ENCODE measurements around the gene VTI1A. TPM values are rescaled to one million over a fixed set of nuclear protein-coding genes. Genes with fewer than 3 reads are reported as not detected.

Gene VTI1A
- total and polyA plus RNA-seq, 2 of the 4 experiments (the other 2 are of a cell fraction), result 9.7 to 24.9 TPM

- H2BK20ac ChIP-seq (ENCODE audit: low read depth, low read length), result no peak overlapping the region
- in situ Hi-C loops (cut with MboI; ENCODE audit: low sequenced_read_pairs) (no loop called here), dilution Hi-C loops (cut with HindIII; ENCODE audit: low sequenced_read_pairs, unreplicated experiment) (no loop called here), intact Hi-C loops (cut with micrococcal nuclease) (no loop called here)
- no peak overlapping the region for H2BK120ac ChIP-seq (ENCODE audit: low read depth, low read length)
- ChIA-PET CTCF (no interaction called here), POLR2A (ENCODE audit: unreplicated experiment) (no interaction called here)
- H2AFZ ChIP-seq (replicated peaks; ENCODE audit: low read length, poor library complexity), result no peak overlapping the region
- H4K20me1 ChIP-seq (ENCODE audit: insufficient read depth, low read length), result no peaks in the 10 kb centered on the region
- no peak overlapping the region for H3K23ac ChIP-seq (ENCODE audit: low read depth, low read length)
- H2BK15ac ChIP-seq (ENCODE audit: low read depth, low read length), result no peak overlapping the region
- no peak overlapping the region for H4K91ac ChIP-seq (ENCODE audit: insufficient read depth, low read depth, low read length)
- H3K9ac ChIP-seq (ENCODE audit: low read depth, low read length), result no peak overlapping the region
- no peaks in the 10 kb centered on the region for H3K36me3 ChIP-seq (ENCODE audit: control insufficient read depth, insufficient read depth, low read length)
- ATAC-seq (ENCODE audit: low read depth) (no peak), DNase-seq (no peak)
- BruUV-seq (replicated peaks), result no TSS peak
- no peak overlapping the region for H4K8ac ChIP-seq (ENCODE audit: low read depth in 2 of 2, low read length in 2 of 2)
- H2BK5ac ChIP-seq (ENCODE audit: low read depth, low read length, poor library complexity, severe bottlenecking), result no peak overlapping the region
- TF ChIP-seq MAZ (IDR thresholded peaks at IDR 0.05; ENCODE audit: borderline replicate concordance, low read depth, low read length), result no peak
- TF ChIP-seq CHD1 (IDR thresholded peaks at IDR 0.05; ENCODE audit: low read depth, low read length), result no peak
- TF ChIP-seq RCOR1 (IDR thresholded peaks at IDR 0.05; ENCODE audit: insufficient replicate concordance, low read length), result no peak
- TF ChIP-seq MAFK (IDR thresholded peaks at IDR 0.05; ENCODE audit: low read depth, low read length), result no peak
- TF ChIP-seq BHLHE40 (IDR thresholded peaks at IDR 0.05; ENCODE audit: low read depth, low read length), result no peak
- TF ChIP-seq RFX5 (IDR thresholded peaks at IDR 0.05; ENCODE audit: low read depth, low read length), result no peak
- TF ChIP-seq MXI1 (IDR thresholded peaks at IDR 0.05; ENCODE audit: borderline replicate concordance, low read depth, low read length), result no peak
- TF ChIP-seq RAD21 (IDR thresholded peaks at IDR 0.05; ENCODE audit: low read length), result no peak
- no peak for TF ChIP-seq POLR2A (IDR thresholded peaks at IDR 0.05; ENCODE audit: low read depth, low read length)
- no peak for TF ChIP-seq NFE2L2 (IDR thresholded peaks at IDR 0.05; ENCODE audit: low read depth, low read length)
- no peak for TF ChIP-seq USF2 (IDR thresholded peaks at IDR 0.05; ENCODE audit: low read depth, low read length)
- no peak for TF ChIP-seq FOS (IDR thresholded peaks at IDR 0.05; ENCODE audit: low read depth, low read length)
- no peak for TF ChIP-seq SMC3 (IDR thresholded peaks at IDR 0.05; ENCODE audit: low read depth, low read length)
- TF ChIP-seq CTCF (conservative IDR thresholded peaks at IDR 0.05; ENCODE audit: low read depth, low read length), result no peak
- TF ChIP-seq ELK1 (IDR thresholded peaks at IDR 0.05; ENCODE audit: borderline replicate concordance, low read depth, low read length), result no peak
- TF ChIP-seq CEBPB (IDR thresholded peaks at IDR 0.05; ENCODE audit: low read depth, low read length), result no peak
- no peak overlapping the region for H3K4me3 ChIP-seq (ENCODE audit: insufficient read depth, low read depth, low read length)
- no peaks in the 10 kb centered on the region for H3K9me3 ChIP-seq (ENCODE audit: control insufficient read depth, insufficient read depth, low read length)
- no peaks in the 10 kb centered on the region for H3K79me1 ChIP-seq (ENCODE audit: low read depth in 1 of 2, low read length in 2 of 2)
- no peaks in the 10 kb centered on the region for H3K27me3 ChIP-seq (ENCODE audit: control insufficient read depth, insufficient read depth, low read length)
- no peak overlapping the region for H3K56ac ChIP-seq (ENCODE audit: extremely low read depth, insufficient read depth, low read length)
- H3K27ac ChIP-seq (ENCODE audit: insufficient read depth, low read length), result no peak overlapping the region
- 100% methylated on average over 2 of the region's 7 CpGs; no CpG with 5 or more reads in 1 of the 2 experiments for WGBS, 2 experiments (ENCODE audit: extremely low coverage in 2 of 2, insufficient read length in 1 of 2)
- no peak overlapping the region for H3K14ac ChIP-seq (replicated peaks; ENCODE audit: low read depth, low read length)
- H2AK9ac ChIP-seq (replicated peaks; ENCODE audit: low read depth, low read length, poor library complexity), result no peak overlapping the region
- H3K4ac ChIP-seq (ENCODE audit: low read depth, low read length), result no peak overlapping the region
- no peaks in the 10 kb centered on the region; the same call in 1 of the 2 replicates for H3K4me1 ChIP-seq (ENCODE audit: control insufficient read depth, insufficient read depth, low read length)
- no peak overlapping the region for H2AK5ac ChIP-seq (ENCODE audit: low read depth, low read length)
- no peak overlapping the region for H4K5ac ChIP-seq (ENCODE audit: low read depth, low read length)
- H3K18ac ChIP-seq (ENCODE audit: low read depth, low read length), result no peak overlapping the region
- no peaks in the 10 kb centered on the region for H3K9me1 ChIP-seq (ENCODE audit: insufficient read depth, low read length)
- H3K4me2 ChIP-seq (ENCODE audit: low read depth, low read length), result no peak overlapping the region
These were observed 374.6 kb downstream of the VTI1A start for GRCh38 chr10:112821663-112822062.

Measured in IMR-90 (cell line).